IPS-NIHi11 (cell line): ENCODE results near the gene PTTG1IP.
A peak's percentile ranks its signal among the peaks of the same experiment; 100 is the strongest.

ENCODE experiments used
- DNase-seq: peaks from one replicate; pipeline ENCODE4 v3.0.0; 2012; ENCODE audit warnings: mixed read lengths, low spot score

PTTG1IP gene

DNA sequence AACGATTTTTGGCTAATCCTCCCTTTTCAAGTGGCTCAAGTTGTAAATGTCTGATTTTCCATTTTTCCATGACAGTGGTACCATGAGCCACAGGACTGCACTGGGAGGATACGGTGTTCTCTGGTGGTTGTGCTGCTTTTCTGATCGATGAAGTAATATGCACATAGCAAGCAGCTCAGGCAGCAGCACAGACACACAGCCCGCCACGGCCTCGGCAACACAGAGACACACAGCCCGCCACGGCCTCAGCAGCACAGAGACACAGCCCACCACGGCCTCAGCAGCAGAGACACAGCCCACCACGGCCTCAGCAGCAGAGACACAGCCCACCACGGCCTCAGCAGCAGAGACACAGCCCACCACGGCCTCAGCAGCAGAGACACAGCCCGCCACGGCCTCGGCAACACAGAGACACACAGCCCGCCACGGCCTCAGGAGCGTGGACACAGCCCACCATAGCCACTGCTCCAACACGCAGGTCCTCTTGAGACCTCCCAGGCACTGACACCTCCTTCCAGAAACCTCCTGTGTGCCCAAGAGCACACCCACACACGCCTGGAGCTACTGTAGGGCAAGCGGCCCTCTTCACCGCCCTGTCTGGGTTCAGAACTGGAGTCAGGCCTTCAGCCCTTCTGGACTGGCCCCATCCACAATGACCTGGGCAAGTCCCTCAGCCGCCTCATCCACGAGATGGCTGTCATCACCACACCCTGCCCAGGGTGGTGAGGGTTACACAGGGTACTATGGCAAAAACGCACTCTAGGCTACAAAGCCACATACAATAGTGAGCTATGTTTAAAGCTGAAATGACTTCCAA is 10.4 kb downstream of the PTTG1IP start:
- no peak for DNase-seq

DNA sequence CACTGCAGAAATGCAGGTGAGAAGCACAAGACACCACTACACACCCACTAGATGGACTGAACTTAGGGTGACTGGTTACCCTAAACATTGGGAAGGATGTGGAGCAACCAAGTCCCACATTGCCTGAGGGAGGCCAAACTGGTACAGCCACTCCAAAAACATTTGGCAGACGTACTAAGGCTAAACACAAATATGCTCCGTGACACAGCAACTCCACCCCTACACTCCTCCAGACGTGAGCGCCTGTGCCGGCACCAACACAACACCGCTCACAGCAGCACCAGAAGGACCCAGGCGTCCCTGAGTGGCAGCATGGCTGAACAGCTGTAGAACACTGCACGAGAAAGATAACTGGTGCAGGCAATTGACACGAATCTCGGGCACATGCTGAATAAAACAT is 14.7 kb downstream of the PTTG1IP start:
- no peak for DNase-seq

DNA sequence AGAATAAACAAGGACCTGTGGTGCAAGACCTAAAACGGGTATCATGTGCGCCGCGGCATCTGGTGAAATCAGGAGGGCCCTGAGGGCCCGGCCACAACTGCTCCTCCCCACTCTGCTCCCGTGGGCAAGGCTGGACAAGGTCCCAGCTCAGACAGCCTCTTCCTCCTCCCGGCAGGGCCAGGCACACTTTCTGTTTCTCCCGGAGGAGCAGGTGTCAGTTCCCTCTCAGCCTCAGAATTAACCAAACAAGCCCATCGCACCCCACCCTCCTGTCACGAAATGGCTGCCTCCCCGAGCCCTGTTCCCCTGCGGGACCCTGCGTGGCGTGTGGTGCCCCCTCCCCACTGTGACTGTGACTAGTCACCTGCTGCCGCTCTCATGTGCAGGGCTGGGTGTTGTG is 15.2 kb downstream of the PTTG1IP start:
- DNase-seq = no peak

DNA sequence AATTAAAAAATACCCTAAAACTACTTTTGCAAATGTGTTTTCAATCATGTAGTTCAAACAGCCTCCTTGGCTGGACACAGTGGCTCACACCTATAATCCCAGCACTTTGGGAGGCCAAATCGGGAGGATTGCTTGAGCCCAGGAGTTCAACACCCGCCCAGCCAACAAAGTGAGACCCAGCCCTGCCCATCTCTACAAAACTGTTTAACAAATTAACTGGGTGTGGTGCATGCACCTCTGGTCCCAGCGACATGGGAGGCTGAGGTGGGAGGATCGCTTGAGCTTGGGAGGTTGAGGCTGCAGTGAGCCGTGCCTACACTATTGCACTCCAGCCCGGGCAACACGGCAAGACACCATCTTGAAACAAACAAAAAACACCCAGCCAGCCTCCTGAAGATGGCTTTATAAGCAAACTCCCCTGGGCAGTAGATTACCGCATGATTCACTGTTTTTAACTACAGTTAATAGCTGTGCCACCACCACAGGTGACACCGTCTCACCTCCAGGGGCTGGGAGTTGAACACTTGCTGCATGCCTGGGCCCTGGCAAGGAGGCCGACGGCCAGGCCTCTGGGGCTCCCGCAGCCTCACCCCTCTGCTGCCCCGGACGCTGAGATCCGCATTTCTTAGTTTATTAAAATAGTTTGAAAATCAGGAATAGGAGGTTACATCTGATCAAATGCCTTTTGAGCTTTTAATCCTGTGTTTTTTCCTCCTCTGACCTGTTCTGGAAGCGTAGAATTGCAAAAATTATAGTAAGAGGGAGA is 16.2 kb downstream of the PTTG1IP start:
- DNase-seq = no peak

DNA sequence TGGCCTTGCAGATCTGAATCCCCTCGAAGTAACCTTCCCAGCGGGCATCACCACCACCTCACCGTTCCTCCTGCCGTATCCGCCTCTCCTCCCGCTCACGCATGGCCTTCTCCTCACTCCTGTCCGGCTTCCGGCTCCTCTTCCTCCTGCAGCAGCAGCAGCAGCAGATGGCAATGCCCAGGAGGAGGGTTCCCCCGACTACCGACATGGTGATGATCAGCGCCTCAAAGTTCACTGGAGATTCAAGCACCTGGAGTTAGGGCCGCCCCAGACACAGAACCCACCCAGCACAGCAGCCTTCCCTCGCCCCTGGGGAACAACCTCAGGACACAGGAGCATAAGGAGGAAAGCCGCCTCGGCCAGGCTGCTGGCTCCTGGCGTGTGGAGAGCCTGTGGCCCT is 17.4 kb downstream of the PTTG1IP start:
- no peak for DNase-seq

DNA sequence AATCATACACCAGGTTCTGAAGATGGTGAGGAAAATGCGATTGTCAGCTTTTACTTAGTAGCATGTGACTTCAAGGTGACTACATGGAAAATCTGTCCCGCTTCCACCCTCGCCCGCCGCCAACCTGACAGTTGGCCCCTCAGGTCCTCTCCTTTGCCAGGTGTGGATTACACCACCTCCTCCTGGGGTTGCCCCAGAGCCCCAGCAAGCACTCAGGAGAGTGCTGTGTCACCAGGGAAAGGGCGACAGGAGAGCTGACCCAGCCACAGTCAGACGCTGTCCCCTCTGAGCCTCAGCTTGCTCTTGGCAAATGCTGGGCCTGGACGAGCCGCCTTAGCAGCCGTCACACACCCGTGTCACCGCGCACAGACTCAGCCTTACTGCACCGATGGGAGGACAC is 17.9 kb downstream of the PTTG1IP start:
- no peak for DNase-seq

DNA sequence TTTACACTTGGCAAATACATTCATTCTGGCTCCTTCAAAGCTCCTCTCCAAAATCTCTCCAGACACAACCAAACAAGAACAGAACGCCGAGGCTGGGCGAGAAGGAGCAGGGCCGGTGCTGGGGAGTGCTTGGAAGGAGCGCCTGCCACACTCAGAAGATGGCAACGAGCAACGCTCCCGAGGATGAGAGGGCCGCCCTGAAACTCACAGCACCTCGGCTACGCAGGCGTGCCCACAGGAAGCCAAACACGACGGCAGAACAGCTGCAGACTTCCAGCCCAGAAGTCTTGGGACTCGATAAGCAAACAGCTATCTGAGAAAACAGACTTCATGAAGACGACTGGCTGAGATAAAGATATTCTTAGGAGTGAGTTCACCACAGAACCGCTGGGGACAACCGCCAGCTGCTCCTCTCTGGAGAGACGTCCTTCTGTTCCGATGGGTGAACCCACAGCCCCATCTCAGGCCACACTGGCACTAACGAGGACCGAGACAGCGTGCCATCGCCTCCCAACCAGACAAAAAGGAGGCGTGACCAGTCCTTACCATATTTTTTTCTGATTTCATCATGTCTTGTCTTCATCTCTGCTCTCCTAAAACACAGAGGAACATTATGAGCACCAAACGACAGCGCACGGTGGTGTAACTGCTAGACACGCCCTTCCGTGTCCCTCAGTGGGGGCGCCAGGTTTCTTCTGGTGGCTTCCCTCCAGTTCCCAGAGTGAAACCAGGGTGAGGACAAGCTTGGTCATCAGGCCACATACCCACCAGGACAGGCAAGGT is 18.6 kb downstream of the PTTG1IP start:
- no peak for DNase-seq

DNA sequence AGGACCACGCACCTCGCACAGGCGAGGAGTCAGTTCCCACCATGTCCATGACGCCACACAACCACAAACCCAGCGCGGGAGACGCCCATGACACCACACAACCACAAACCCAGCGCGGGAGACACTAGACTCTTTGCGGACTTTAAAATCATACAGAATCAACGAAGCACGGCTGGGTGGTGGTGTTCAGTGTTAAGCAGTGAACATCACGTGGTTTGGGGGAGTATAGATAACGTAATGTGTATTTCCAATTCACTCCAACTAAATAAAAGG is 19.2 kb downstream of the PTTG1IP start:
- no peak for DNase-seq

DNA sequence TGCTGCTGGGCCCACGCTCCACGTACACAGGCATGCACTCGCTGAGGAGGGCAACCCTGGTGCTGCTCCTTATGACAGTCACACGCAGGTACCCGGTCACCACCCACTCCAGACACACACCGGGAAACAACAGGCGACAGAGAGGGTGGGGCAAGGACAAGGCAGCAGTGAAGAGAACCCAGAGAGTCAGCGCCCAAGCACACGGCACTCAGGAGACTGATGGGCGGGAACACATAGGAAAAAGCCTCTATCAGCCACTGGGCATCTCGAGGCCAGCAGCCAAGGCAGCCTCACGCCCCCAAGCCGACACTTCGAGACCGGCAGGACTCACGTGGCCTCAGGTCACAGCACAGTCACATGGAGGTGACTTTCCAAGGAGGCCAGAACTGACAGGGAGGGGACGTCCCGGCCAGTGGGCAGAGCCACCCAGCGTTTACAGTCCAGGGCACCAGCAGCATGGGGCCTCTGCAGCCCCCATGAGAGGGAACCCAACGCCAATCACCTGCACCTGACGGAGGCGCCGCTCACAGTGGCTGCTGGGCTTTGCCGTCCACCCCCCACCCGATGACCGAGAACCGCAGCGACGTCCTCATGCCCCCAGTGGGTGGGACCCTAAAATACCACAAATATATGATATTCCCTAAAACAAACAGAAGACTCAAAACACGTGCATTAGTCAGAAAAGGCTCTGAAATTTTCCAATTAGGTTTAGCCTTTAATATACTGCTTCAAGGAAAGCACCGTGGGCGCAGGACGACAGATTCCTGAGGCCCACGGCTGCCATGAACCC is 19.7 kb downstream of the PTTG1IP start:
- no peak for DNase-seq

DNA sequence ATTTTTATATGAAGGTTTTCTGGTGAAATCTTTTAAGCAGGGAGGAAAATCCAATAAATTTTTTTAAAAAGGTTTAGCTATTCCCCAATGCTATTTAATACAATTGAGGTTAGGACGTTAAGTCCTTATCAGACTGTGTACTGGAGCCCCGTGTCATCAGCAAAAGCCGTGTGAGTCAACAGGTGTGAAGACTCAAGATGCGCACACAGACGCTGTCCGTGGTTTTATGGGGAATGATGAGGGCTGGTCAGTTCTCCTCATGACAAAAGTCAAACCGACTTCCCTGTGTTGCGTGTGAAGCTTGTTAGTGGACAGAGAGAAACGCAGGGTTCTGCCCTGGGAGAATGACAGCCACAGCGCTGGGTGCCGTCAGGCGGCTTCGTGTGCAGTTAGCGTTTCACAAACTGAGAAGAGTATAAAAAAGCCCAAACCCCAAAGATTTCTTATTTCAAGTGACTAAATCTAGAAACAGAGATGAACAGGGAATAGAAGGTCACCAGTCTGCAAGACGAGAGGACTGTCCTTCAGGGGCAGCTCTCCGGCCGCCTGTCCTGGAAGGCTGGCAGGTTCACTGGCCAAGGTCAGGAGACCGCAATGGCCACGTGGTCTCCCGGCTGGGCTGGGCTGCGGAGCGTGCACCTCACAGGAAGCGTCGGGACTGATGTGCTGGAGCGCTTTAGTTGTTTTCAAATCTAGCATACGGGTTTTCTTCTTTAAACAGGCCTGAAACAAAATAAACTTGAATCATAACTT is 22.4 kb downstream of the PTTG1IP start:
- DNase-seq = no peak

DNA sequence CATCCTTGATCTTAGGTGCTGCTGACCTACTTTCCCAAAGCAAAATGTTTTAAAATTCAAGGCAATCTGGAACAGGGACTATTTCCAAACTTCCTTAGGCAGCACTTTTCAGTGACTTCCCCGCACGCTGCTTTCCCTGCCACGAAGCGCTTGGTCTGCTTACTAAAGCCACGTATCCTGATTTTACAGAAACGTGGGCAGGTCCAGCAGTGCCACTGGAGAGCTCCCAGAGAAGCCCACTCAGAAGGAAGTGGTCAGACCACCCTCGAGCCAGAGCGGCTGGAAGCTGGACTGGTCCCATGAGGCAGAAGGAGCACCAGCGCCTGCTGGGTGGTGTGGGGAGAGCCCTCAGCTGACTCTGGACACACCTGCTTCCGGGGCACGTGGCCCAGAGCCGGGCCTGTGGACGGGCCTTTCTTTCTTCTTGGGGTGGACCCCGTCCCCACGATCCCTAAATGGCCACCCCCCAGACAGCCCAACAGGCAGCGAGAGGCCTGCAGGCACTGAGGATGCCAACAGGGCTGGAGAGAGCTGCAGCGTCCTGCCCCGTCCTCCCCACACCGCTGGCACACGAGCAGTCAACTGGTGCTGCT is 23.2 kb downstream of the PTTG1IP start:
- DNase-seq = no peak

DNA sequence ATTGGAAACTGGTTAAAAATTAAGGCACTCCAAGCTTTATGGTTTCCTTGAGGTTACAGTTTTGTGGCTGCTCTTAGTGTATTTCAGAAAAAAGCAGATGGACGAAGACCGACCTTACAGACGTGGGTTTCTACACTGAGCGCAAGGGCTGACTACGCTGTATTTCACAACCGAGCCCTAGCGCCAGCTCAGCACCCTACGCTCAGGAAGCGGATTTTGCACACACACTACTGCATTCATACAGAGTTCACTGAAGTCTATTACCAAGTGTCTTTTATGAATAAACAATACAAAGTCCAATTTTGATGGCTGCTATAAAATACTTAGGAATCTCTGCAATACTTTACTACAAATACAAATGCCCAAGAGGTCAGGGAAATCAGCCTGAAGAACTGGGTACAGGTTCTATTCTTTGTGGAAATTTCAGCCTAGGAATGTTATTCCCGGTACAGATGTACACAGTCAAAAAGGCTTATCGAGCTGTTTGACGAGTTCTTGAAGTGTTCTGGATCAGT is 23.8 kb downstream of the PTTG1IP start:
- DNase-seq = no peak

DNA sequence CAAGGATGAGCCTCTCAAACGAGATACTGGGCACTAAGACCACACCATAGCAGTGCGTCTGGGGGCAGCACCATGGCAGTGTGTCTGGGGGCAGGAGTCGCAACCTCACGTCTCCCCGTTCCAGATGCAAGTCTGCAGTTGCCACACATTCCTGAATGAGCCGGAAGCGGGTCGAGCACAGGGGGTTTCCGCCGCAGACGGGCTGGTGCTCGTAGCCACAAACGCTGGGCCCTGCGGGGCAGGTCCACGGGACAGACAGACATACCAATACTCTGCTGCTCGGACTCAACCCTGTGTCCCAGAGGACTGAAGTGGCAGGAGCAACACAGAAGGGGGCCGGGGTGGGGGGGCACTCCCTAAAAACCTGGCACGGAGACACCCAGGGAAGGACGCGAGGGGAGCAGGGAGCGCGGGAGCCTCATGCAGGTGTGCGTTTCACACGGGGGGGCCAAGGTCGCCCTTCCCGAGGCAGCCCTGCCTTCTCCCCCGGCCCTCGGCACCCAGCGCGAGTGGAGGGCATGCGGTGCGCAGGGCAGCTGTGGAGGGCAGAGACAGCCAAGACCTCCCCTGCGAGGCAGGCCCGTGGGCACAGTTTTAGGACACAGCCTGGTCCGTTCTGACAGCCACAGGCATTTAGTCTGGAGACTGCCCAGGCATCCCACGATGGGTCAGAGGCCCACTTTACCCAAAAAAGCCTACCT is 24.5 kb downstream of the PTTG1IP start:
- no peak for DNase-seq

DNA sequence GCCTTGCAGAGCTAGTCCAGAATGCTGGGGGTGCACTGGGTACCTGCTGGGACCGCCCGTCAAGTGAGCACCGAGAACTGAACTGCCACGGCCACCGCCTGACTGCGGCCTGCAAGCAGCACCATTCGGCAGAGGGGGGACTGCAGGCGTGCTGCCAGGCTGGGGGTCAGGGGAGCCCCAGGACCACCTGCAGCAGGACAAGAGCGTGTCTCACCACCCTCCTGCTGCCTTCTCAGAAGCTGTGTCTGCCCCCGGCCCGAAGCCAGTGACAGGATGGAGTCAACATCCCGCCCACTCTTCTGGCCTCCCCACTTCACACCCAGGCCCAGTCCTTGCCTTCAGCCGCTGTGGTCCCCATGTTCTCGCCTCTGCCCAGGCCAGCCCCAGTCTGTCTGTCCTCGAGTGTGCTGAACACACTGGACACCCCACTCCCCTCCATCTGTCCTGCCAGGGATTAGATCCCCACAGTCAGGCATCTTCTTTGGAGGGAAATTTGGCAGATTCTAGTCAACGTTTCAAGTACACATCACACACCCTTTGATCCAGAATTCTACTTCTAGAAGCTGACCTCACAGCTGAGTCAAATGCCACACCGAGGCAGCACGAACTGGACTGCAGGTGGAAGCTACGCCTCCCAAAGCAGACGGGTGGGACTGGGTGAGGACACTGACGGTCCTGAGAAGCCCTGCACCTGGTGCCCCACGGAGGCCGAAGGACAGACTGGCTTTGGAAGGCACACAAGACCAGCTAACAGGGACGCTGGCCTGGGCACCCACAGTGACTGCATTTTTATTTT is 26.0 kb downstream of the PTTG1IP start:
- no peak for DNase-seq

DNA sequence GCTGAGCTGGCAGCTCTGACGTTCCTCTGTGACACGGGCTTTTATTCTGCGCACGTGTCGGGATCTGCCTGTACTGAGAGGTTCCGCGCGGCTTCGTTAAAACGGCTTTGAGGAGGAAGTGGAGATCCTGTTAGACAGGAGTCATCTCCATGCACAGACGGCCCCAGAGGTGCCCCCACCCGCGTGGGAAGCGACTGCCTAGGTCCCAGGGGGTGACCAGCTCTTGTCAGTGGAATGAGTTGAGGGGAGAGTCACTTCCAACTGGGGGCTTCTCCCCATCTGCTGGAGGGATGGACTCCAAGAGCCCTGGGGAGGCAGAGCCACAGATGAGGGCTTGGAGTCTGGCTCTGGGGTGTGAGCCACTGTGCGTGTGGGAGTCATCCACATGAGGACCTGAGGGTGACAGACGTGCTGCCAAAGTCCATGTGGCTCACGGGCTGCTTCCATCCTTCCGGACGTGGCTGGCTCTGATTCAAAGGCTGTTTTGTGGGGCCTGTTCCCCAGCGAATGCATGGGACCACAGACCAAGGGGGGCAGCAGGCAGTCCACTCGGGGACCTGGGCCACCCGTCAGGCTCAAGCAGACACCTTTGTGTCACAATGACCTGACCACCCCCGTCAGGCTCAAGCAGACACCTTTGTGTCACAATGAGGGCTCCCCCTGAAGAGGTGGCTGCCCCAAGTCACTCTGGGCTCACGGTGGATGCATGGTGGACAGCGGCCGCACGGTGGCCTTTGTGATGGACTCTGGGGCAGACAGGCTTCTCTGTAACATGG is 26.8 kb downstream of the PTTG1IP start:
- DNase-seq = no peak

DNA sequence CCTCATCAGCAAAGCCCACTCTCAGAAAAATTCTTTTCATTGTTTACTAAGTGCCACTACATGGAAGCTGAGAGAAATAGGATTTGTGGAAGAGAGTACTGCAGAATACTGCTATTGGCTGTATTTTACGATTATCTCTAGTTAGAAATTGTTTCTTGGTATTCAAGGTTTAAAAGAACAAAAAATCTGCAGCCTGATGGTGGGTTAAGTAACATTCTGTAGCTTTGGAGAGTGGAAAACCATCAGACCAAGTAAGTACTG is 27.3 kb downstream of the PTTG1IP start:
- no peak for DNase-seq

DNA sequence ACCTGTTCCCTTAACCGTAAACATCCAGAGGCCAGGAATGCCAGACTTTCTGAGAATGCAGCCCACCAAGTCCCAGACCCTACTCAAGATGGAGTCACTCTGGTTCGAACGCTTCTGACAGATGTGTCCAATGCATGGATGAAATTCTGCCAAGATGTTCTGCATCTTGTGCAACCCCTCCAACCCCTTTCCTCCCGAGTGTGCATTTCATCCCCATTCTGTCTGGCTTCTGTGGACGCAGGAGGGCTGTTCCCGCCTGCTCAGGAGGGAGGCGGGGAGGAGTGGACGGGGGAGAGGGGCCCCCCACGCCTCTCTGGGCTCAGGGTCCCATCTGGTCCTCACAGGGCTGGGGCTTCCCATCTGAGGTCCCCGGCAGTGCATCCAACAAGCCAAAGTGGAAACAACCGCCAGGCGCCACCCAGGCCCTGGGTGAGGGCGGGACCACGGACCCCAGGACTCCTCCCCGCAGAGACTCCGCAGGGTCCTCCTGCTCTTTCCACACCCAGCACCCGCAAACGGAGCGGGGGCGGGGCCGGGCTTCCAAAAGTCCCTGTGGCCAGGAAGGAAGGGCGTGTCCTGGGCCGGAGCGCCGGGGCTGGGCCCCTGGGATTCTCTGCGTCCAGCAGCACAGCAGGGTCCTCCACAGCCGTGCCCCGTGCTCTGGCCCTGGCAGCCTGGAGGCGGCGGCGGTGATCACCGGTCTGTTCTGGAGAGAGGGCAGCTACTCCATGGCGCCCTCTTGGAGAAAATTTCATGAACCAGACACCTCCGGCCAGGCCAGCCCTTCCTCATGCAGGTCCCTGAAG is 27.9 kb downstream of the PTTG1IP start:
- DNase-seq = peak; percentile 92

DNA sequence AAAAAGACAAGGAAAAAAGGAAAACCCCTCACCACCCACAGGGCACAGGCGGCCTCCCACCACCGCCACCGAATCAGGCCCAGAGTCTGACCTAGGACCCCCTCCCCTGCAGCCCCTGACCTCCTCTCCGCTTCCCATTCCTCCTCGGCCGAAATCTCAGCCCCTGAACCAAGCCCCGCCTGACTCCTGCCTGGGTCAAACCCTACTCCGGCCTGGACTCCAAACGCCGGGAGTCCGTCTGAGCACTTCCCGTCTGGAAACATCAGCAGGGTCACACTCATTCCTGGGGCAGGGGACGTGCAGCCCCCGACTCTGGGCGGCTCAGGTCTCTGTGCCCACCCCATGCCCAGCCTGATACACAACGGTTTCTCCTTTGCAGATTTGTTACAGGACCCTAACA is 29.2 kb downstream of the PTTG1IP start:
- DNase-seq = peak; percentile 45
